Left ventricle myocardium inferior (tissue), 1 donor: Measurements from ENCODE around the gene SNX19. TPM values are rescaled to one million over a fixed set of nuclear protein-coding genes. Genes with fewer than 3 reads are reported as not detected.
A peak's percentile ranks its signal among the peaks of the same experiment; 100 is the strongest.

Experiments used
- DNase-seq: peaks from one replicate; pipeline ENCODE4 v3.0.0-alpha.2; 2020
- H3K27ac ChIP-seq: fragments of 200-600 bp; replicated peaks from 2 replicates; pipeline ENCODE4 v1.8.0; 2021
- H3K27me3 ChIP-seq: fragments of 200-600 bp; 2 replicates; pipeline ENCODE4 v1.8.0; 2021; ENCODE audit warnings: low read depth
- H3K36me3 ChIP-seq: fragments of 200-600 bp; 2 replicates; pipeline ENCODE4 v1.8.0; 2021
- H3K4me1 ChIP-seq: fragments of 200-600 bp; 2 replicates; pipeline ENCODE4 v1.8.0; 2021
- H3K4me3 ChIP-seq: fragments of 200-600 bp; 2 replicates; pipeline ENCODE4 v1.8.0; 2021; ENCODE audit warnings: mild to moderate bottlenecking, moderate library complexity
- H3K9me3 ChIP-seq: fragments of 200-600 bp; replicated peaks from 2 replicates; pipeline ENCODE4 v1.8.0; 2021
- intact Hi-C: fragments of 100-400 bp; cut with micrococcal nuclease; formaldehyde crosslinking; loops from one replicate; pipeline ENCODE4 v1.11.0; 2022
- total RNA-seq: library from RNA; stranded (reverse); fragmentation: NEBNext Ultra II Directional; extraction: Animal tissue kit (Norgen Biotek cat#: 25700); gene quantifications from one replicate; pipeline ENCODE4 v1.2.1, GENCODE V29; 2021
- TF ChIP-seq, protein P1 (sequence below): fragments of 200-600 bp; IDR thresholded peaks from 2 replicates; pipeline ENCODE4 v1.8.0; 2021; ENCODE audit warnings: antibody characterized with exemption, mild to moderate bottlenecking, borderline replicate concordance
- donor health status: DM: no; HTN: yes; CAD: no; lungs with severe emphysema.

Gene SNX19
- total RNA-seq, 1 donor from 2014 or later, result 56.0 TPM

DNA sequence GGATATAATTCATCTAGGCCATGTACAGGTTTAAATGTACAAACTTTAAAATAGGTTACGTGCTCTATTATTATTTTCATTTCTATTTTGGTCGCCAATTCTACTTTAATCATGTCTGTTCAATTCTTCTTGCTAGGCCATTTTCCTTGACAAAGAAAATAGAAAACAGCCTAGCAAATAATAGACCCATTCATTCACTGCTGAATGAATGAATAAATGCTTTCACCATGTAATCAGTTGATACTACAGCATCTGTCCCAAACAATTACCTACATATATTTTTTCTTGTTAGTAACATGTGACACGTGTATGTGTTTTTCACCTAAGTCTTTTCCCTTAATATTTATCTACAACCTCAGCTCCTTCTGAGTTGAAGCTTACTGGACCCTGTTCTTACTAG lies 27.5 kb downstream of the SNX19 start:
- Histone ChIP-seq H3K27me3 (no peaks in the 10 kb centered on the region), H3K4me1 (peaks cover 55% of the 10 kb centered on the region), H3K27ac (no peak overlapping the region), H3K4me3 (no peak overlapping the region), H3K9me3 (no peaks in the 10 kb centered on the region), H3K36me3 (peaks cover 63% of the 10 kb centered on the region)
- DNase-seq, result no peak
- TF ChIP-seq, protein P1, sequence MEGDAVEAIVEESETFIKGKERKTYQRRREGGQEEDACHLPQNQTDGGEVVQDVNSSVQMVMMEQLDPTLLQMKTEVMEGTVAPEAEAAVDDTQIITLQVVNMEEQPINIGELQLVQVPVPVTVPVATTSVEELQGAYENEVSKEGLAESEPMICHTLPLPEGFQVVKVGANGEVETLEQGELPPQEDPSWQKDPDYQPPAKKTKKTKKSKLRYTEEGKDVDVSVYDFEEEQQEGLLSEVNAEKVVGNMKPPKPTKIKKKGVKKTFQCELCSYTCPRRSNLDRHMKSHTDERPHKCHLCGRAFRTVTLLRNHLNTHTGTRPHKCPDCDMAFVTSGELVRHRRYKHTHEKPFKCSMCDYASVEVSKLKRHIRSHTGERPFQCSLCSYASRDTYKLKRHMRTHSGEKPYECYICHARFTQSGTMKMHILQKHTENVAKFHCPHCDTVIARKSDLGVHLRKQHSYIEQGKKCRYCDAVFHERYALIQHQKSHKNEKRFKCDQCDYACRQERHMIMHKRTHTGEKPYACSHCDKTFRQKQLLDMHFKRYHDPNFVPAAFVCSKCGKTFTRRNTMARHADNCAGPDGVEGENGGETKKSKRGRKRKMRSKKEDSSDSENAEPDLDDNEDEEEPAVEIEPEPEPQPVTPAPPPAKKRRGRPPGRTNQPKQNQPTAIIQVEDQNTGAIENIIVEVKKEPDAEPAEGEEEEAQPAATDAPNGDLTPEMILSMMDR, result no peak
- intact Hi-C loops, result no loop called here

DNA sequence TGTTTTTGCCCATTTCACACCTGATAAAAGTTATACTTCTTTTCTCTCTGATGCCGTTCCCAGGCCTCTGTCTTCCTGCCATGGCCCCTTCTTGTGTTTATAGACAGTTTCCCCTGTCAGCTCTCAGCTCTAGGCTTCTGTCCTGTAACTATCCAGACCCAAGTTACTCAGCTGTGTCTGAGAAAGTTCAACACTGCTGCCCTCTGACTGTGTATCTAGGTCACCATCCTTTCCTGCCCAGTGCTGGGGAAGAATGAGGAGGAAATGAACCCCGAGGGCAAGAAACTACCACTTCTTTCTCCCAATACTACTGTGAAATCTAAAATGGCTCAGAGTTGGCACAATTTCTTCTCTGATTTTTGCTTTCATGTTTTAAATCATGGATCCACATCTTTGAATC lies 29.6 kb downstream of the SNX19 start:
- no peak for DNase-seq
- H3K4me1 ChIP-seq, result peaks cover 49% of the 10 kb centered on the region
- H3K27me3 ChIP-seq, result no peaks in the 10 kb centered on the region
- H3K4me3 ChIP-seq, result no peak overlapping the region
- TF ChIP-seq, protein P1, result no peak
- H3K36me3 ChIP-seq, result peaks cover 55% of the 10 kb centered on the region
- peak overlapping the region; percentile 18 for H3K27ac ChIP-seq
- intact Hi-C loops, result no loop called here
- no peaks in the 10 kb centered on the region for H3K9me3 ChIP-seq

DNA sequence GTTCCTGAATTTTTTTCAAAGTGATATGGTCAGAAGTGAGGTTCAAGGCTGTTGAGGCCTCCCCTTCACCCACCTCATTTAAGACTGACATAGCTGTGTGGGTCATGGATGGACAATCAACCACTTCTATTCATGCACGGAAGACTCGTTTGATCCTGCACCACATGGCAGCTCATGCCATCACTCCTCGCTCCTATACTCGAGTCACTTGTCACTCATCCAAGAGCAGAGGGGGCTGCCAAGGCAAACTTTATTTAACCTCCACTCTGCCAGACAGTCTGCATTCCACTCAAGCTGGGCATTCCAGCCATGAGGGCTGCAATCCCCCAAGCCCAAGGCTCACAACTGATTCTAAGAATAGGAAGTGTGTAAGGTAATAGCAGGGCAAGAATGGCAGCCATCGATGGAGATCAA lies 34.1 kb downstream of the SNX19 start:
- peak; percentile 47 for DNase-seq
- intact Hi-C loops, result no loop called here
- Histone ChIP-seq H3K27me3 (no peaks in the 10 kb centered on the region), H3K27ac (peak overlapping the region; percentile 58), H3K4me3 (no peak overlapping the region), H3K9me3 (no peaks in the 10 kb centered on the region), H3K4me1 (peaks cover 56% of the 10 kb centered on the region), H3K36me3 (peaks cover 72% of the 10 kb centered on the region)
- TF ChIP-seq, protein P1, result no peak

DNA sequence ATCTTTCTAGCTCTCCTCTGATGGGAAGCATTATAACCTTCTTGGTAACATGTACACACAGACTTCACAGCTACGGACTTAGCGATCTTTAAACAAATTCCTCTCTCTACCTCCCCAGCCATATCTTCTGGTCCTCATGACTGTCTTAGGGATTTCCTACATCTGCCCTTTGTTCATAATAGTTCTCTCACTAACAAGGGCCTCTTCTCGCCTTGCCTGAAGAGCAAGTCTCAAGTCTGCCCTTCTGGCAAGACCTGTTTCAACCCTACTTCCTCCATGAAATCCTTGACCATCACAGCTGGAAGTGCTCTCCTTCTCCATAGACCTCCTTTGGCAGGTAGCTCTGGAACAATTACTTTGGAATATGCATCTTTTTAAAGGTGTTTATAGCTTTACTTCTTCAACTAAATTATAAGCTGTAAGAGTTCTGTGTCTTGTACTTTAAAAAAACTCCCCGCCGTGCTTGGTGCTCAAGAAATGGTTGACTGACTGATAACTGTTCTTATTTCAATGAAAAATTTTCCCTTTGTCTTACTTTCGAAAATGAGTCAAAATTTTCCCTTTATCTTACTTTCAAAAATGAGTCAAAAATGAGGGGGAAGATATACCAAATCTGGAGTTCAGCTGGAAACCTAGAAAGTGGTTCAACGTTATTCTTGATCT lies 34.7 kb downstream of the SNX19 start:
- Histone ChIP-seq H3K4me3 (no peak overlapping the region), H3K9me3 (no peaks in the 10 kb centered on the region), H3K36me3 (peaks cover 76% of the 10 kb centered on the region), H3K27ac (peak overlapping the region; percentile 58), H3K27me3 (no peaks in the 10 kb centered on the region), H3K4me1 (peaks cover 56% of the 10 kb centered on the region)
- no peak for DNase-seq
- TF ChIP-seq, protein P1, result no peak
- intact Hi-C loops, result no loop called here

DNA sequence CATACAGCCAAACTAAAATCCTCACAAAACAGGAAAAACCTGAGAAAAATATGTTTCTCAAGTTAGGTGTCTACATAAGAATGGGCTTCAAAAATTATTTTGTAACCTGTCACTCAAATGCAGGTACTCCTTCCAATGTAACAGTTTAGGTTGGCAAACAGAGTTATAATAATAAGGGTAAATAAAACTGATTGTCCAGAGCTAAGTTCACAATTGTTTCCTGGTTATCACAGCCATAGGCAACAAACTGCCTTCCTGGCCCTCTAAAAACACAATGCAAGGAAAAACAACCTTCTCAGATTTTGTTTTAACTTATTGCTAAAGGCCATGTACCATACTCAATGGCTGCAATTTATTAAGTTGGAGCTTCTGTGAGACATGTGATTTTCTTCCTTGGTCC lies 36.4 kb downstream of the SNX19 start:
- no peak for DNase-seq
- H3K27ac ChIP-seq, result no peak overlapping the region
- no peak overlapping the region for H3K4me3 ChIP-seq
- H3K4me1 ChIP-seq, result peaks cover 61% of the 10 kb centered on the region
- intact Hi-C loops, result no loop called here
- peaks cover 85% of the 10 kb centered on the region for H3K36me3 ChIP-seq
- H3K9me3 ChIP-seq, result no peaks in the 10 kb centered on the region
- H3K27me3 ChIP-seq, result no peaks in the 10 kb centered on the region
- TF ChIP-seq, protein P1, result no peak
